ENCODE data around the gene PRKAR2B.
"Not testable (repeated sequence)": the region's sequence is repeated elsewhere in the genome, so short reads cannot be mapped to it uniquely, and the experiment has no call there.

Gene PRKAR2B

DNA sequence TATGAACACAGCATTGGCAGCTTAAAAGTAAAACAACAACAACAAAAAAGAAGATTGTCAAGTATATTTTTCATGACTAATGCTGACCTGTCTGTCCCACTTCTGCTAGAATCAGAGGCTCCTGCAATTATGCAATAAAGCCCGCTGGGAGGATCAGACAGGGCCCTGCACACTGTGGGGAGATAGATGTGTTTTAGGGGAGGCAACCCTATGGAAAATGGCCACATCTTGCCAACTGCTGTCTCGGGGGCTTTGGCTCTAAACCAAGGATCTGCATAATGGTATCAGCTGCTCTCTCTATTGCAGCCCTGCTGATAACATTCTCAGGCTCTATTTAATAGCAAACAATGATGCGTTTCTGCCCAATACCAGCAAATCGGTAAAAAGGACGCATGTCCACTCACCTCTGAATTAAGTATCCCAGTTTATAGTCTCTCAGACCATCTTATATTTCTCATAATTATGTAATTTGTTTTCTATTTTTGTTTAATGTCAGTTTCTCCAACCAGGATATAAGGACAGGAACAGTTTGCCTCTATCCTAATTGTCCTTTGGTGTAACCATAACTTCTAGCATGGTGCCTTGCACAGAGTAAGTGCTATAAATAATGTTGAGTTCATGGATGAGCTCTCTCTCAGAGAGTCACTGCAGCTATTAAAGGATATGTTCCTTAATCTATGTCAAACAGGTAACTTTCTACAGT is 15.3 kb upstream of the PRKAR2B start:
- DNase-seq: no peak

DNA sequence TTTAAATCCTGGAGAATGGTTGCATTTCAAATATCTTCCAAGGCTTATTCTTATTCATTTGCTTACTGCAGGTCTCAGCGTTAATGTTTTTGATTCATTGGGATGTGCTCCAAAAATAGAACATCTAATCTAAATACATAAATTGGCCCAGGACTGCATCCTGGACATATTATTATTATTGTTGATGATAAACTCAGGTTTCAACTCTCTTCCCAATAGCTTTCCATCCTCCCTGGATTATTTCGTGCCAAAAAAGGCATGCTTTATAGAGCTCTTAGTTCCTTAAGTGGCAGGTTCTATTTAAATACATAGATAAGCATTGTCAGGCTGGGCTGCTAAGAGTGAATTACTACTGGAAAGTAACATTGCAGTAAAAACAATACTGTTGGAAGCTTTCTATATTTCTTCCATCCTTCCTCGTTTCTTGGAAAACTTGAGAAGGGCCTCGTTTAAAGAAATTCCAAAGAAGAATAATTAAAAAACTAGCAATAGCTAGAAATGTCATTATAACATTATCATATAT is 14.7 kb upstream of the PRKAR2B start:
- DNase-seq: no peak

DNA sequence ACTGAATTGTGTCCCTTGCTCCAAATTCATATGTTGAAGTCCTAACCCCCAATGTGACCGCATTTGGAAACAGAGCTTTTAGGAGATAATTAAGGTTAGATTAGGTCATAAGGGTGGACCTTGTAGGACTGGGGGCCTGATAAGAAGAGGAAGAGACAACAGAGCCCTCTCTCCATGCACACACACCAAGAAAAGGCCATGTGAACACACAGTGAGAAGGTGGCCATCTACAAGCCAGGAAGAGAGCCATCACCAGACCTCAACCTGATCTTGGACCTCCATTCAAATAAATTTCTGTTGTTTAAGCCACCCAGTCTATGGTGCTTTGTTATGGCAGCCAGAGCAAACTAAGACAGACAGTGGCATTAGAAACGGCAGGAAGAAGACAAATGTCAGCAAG is 12.5 kb upstream of the PRKAR2B start:
- no peak for DNase-seq

DNA sequence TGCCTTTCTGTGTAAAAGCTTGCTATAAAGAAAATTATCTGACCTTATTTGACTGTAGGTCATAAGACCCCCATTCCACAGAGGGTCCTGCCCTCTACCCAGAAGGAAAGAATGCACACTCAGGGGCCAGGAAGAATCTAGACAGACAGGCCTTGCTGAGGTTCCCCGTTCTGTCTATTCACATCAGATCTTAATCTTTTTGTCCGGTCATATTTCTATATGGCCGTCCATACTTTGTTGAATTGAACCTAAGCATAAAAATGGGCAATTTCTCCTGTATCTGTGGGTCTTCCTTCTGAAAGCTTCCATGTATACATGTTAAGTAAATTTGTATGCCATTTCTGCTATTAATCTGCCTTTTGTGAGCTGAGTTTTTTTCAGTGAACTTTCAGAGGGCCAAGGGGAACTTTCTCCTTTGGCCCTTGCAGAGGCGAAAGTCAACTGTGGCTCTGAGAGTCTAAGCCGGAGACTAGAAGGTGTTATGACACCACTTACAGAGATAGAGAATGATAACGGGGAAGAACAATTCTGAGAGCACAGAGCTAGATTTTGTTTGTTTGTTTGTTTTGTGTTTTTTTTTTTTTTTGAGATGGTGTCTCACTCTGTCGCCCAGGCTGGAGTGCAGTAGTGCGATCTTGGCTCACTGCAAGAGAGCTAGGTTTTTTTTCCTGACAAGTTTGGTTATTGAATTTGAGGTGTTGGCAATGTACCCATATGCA is 11.6 kb upstream of the PRKAR2B start:
- no peak for DNase-seq

DNA sequence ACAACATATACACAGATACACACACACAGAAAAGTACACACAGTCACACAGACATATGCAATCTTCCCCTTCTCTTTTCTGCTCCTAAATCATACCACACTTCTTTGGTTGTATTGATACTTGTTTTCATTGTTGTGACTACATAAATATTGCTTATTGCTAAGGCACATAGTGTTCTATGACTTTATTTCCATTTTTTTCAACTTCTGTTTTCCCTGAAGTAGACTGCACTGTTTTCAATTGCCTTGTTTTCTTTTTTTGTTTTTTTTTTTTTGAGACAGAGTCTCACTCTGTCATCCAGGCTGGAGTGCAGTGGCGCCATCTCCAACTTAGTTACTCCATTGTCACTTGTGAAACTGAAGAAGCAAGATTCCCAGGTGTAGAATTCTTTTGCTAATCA is 10.0 kb upstream of the PRKAR2B start:
- no peak for DNase-seq

DNA sequence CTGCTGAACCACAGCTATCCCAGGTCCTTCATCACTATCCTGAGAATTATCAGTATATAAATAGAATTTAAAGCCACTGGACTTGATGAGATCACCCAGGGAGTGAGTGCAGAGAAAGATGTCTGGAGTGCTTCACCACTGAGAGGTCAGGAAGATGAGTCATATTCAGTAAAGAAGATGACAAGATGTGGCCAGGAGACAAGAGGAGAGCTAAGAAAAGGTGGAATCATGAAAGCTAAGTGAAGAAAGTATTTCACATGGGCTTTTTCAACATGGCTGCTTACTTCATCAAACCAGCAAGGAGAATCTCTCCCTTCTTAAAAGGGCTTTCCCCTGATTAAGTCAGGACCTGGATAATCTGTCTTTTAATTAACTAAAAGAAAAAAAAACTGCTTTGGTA is 9.1 kb upstream of the PRKAR2B start:
- DNase-seq: no peak

DNA sequence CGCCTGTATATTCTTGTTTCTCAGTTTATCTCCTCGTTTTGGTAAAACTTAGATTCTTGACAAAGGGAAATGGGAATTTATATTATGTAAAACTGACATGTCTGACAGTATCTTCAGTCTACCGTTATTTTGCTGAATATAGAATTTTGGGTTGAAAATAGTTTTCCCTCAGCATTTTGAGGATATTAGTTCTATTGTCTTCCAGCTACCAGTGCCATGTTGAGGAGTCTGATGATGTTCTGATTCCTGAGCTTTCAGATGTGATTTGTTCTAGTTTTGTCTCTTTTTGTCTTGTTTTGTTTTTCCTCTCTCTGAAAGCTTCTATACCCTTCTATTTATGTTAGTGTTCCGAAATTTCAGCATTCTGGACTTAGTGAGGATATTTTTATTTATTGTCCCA is 8.0 kb upstream of the PRKAR2B start:
- DNase-seq: no peak

DNA sequence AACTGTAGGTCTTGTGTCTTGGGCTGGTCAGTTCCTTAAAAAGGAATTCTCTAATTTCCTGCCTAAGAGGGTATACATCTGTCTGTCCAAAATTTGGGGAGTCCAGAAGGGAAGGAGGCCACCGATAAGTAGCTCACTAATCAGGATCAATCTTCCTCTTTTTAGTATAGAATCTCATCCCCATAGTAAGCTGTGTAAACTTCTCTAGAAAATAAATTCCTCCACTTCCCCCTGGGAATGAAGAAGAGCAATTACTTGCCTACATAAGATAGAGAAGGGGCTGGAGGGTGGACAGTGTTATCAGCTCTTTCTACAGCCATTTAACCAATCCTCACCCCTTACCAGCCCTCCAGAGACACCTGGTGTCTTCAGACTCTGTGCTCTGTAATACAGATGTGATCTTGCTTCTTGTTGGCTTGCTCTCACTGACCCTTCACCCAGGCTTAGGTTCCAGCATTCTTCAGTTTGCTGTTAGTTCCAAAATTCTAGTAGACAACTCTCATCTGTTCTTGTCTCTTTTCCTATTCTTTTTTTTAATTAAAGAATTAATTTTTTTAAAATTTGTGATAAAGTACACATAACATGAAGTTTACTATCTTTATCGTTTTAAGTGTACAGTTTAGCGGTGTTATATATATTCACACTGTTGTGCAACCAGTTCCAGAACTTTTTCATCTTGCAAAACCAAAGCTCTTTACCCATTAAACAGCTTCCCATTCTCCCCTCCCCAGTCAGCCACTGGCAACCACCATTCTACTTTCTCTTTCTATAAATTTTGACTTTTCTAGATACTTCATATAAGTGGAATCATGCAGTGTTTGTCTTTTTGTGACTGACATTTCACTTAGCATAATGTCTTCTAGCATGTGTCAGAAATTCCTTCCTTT is 6.5 kb upstream of the PRKAR2B start:
- DNase-seq: no peak

DNA sequence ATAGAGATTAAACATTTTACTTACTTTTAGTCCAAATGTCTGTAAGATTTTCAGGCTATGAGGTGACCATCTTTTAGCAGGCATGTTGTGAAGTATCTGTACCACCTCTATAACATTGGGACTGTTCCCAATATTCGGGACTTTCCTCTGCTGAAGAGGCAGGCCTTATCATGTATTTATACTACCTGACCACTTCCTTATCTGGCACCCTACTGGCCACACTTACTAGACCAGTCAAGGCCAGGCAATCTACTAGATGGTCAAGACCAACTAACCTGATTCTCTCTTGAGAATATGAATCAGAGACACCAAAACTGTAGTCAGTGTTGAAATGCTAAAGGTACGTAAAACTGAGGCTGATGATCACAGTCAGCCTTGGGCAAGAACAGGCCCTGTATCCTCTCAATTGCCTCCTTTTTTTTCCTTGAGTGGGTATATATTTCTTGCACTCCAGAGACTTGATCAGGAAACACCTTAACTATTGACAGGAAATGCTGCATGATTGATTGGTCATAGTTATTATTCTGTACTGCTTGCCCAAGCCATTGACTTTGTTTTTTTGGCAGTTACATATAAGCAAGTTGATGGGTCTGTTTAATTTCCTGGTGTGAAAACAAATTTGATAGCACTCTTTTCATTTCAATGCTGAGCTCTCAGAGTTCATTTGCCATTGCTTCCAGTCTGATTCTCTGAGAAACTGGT is 5.2 kb upstream of the PRKAR2B start:
- DNase-seq: no peak

DNA sequence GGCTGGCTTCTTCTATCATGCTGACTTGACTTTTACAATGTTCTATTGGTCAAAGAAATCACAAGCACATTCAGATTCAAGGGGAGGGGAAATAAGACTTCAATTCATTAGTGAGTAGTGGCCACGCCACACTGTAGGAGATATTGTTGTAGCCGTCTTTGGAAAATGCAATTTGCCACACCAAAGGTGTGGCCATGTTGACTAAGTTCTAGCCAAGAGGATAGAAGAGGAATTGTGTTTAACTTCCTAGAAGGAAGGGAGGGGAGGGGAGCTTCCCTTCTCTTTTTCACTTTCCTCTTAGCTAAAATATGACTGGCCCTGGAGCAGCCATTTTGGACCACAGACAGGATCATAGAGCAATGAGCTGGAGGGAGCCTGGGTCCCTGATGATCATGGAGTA is 3.4 kb upstream of the PRKAR2B start:
- no peak for DNase-seq

DNA sequence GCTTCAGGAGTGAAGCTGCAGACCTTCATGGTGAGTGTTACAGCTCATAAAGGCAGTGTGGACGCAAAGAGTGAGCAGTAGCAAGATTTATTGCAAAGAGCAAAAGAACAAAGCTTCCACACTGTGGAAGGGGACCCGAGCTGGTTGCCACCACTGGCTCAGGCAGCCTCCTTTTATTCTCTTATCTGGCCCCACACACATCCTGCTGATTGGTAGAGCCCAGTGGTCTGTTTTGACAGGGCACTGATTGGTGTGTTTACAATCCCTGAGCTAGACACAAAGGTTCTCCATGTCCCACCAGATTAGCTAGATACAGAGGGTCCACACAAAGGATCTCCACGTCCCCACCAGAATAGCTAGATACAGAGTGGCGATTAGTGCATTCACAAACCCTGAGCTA is 2.7 kb upstream of the PRKAR2B start:
- DNase-seq: not testable (repeated sequence)

DNA sequence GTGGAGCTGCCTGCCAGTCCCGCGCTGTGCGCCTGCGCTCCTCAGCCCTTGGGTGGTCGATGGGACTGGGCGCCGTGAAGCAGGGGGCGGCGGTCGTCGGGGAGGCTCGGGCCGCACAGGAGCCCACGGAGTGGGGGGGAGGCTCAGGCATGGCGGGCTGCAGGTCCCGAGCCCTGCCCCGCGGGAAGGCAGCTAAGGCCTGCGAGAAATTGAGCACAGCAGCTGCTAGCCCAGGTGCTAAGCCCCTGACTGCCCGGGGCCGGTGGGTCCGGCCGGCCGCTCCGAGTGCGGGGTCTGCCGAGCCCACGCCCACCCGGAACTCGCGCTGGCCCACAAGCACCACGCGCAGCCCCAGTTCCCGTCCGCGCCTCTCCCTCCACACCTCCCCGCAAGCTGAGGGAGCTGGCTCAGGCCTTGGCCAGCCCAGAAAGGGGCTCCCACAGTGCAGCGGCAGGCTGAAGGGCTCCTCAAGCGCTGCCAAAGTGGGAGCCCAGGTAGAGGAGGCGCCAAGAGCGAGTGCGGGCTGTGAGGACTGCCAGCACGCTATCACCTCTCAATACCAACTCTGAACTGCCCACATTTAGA is 2.1 kb upstream of the PRKAR2B start:
- DNase-seq: not testable (repeated sequence)

DNA sequence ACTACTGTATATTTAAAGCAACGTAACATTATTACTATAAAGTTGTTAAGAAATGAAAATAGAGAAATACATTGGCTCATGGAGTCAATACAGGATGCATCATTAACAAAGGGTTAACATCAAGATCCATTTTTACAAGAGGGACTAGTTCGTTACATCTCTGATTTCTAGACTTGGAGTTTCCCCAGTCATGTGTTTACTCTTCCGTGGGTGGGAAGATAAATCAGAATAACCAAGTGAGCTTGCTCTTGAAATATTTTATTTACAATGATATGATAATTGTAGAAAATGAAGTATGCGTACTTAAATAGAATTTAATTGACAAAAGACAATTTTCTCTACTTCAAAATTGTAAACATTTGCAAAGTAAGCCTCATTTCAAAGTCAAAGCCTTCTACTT is 1.0 kb upstream of the PRKAR2B start:
- no peak for DNase-seq

DNA sequence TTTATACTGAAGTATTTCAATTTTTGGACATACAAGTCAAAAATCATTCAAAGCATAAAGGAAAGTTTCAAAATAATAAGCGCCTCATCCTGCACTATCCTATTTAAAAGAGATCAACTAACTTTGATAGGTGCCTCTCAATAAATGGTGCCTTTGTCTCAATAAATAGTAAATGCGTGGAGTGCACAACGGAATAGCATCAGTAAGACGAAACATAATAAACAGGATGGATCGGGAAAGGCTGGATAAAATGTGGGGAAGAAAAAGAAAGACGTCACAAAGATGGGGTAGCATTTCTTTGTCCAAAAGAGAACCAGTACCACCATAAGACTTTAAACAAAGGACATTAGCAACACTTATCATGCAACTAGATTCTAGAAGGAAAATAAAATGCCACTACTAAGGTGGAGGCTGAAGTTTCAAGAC is 571 bp upstream of the PRKAR2B start:
- DNase-seq: no peak

DNA sequence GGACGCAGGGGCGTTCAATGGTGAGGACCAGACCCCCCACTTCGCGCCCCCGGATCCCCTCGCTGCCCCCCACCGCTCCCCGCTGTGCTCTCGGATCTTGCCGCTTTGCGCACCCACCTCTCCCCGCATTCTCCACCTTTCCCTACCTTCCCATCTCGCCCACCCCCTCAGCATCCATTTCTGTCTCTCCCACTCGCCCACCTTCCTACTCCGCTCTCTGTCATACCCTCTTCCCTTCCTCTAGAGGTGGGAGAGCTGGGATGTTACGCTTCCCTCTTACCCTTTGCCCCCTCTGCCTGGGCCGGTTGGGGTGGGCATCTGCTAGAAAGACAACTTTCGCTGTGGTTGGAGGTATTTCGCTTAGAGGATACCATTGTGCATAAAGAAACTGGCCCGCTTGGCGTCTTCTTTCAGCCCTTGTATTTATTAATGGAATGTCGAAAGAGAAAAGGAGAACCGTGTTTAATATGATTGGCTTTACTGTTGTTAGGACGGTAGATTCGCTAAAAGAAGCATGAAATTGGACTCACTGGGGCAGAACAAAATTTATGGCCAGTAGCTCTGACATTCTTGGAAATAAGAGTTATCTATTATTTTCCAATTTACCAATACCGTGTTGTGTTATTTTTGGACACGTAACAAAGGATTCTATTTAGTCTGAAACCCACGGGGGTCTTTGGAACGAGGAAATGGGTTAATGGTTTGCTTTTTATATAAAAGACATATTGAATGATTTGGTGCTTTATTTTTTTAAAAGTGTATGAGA is 873 bp downstream of the PRKAR2B start:
- no peak for DNase-seq

DNA sequence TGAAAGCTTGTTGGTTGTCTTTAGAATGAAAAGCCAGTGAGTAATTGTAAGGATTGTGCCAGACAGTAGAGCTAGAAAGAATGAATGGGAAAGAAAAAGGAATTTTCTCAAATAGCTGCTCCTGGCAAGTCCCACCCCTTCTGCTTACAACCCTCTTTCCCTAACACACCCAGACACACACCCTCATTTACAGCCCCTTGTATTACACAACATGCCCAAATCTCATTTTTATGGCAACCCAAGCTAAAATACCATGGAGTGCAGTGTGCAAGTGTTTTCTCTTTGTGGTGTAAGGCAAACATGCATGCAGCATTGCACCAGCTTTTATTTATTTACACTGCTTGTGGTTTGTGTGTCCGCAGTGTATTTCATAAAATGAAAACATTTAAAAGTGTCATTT is 1.5 kb downstream of the PRKAR2B start:
- DNase-seq: no peak

DNA sequence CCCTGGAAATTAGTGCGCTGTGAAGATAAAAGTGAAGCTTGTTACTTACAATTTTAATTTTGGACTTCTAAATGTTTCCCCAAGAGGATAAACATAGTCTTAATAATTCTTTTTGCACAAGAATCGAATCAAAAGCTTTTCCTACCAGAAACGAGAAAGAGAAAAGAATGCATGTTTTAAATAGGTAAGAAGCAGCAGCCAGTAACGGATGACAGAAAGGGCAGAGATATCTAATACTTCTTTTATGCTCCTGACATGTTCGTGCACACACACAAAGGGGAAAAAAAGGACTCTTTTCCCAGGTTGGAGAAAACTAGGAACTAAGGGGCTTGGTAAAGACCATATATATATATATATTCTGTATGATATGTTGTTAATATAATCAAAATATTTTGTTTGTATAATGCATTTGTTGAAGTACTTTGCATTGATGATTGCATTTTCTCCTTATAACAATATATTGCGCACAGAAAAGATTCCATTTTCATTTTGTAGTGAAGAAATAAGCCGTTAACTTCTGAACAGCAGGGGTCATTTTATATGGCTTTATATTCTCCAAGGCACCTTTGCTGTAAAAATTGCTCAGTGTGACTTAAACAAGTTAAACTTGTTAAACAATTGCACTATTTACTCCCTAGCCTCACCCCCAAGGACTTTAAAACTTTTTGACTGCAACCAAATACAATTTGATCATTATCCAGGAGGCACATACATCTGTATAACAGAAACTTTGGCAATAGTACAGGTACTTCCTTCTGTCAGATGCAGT is 2.2 kb downstream of the PRKAR2B start:
- no peak for DNase-seq

DNA sequence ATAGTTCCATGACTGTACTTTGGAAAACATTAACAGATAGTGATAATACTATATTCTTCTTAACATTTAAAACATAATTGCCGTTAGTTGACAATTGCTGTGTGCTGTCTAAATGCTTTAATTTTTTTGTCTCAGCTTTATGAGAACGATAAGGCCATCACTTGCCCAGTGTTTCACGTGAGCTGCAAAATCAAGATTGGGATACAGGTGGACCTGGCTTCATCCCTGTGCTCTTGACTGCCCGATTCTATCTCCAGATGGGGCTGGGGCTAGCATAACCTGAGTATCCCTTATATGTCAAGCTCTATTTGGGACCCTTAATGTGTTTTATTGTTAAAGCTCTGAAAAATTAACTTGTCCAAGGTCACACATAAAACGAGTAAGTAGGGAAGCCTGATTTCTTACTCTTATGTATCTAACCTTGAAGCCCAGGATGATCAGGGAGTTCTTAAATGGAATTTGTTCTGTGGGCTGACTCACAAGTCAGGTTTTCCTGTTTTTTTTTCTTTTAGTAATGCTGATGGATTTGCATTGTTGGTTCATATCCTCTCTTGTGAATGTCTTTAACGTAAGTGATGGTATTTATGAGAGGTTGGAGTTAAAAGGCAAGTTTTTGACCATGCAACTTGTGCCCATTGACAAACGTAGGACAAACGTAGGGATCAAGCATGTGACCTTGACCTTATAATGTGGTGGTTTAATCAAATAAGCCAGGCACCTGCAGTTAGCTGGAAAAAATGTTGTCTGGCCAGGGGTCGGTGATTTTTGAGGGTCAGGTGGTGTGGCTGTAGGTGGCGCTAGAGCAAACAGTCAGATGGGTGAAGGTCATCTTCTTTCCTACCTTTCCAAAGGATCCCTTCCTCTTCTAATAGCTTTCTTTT is 3.6 kb downstream of the PRKAR2B start:
- no peak for DNase-seq

DNA sequence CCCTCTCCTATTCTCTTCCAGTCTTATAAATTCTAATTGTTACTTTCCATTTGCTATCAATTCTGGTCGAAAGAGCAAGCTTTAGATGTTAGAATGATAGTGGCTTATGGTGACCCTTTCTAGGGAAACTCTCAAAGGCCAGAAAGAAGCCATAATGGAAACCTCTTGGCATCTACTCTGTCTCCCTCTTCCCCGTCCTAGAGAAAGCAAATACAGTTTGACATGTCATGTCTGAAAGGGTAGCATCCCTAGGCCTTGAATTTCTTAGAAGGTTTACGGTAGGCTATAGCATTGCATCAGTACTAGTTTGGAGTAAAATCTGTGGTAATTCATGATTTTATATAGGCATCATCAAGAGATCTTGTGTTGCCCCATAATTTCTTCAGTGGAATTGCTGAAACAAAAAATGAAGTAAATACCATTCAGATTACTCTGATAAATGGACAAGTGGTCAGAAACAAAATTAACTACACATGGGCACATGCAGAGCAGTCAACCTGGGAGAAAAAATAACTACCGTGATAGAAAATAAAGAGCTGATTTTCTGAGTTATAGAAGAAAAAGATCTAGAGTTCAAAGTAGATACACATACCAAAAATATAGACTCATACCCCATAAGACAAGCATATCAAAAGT is 4.4 kb downstream of the PRKAR2B start:
- no peak for DNase-seq
